ENCODE results near the gene SLC30A10.
"Not testable (repeated sequence)": the region's sequence is repeated elsewhere in the genome, so short reads cannot be mapped to it uniquely, and the experiment has no call there.

SLC30A10 gene

DNA sequence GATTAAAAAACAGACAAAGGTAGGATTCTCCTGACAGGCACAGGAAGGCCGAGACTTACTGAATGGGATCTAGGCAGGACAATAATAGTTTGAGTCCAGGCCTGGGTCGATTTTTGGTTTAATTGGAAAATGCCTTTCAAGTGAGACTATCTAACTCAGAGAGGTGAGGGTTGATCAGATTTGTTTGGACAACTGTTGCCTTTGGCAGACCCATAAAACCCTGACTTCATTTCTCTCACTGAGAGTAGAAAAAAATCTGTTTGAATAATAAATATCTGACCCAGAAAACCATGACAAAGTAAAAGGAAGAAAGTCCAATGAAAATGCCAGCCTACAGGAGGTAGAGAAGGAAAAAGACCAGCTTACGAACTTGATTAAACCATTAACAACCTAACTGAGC lies 12.3 kb upstream of the SLC30A10 start:
- no peak for DNase-seq
- TF ChIP-seq, protein P1, sequence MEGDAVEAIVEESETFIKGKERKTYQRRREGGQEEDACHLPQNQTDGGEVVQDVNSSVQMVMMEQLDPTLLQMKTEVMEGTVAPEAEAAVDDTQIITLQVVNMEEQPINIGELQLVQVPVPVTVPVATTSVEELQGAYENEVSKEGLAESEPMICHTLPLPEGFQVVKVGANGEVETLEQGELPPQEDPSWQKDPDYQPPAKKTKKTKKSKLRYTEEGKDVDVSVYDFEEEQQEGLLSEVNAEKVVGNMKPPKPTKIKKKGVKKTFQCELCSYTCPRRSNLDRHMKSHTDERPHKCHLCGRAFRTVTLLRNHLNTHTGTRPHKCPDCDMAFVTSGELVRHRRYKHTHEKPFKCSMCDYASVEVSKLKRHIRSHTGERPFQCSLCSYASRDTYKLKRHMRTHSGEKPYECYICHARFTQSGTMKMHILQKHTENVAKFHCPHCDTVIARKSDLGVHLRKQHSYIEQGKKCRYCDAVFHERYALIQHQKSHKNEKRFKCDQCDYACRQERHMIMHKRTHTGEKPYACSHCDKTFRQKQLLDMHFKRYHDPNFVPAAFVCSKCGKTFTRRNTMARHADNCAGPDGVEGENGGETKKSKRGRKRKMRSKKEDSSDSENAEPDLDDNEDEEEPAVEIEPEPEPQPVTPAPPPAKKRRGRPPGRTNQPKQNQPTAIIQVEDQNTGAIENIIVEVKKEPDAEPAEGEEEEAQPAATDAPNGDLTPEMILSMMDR (IDR thresholded peaks at IDR 0.05), result no peak
- Histone ChIP-seq H3K27me3 (peaks cover 0 to 4% of the 10 kb centered on the region in 2 donors), H3K9me3 (no peaks in the 10 kb centered on the region), H3K27ac (no peak overlapping the region), H3K4me3 (no peak overlapping the region), H3K4me1 (no peaks in the 10 kb centered on the region), H3K36me3 (no peaks in the 10 kb centered on the region)
- intact Hi-C loops (cut with DNase I; ENCODE audit: low total_unique reads), result no loop called here

DNA sequence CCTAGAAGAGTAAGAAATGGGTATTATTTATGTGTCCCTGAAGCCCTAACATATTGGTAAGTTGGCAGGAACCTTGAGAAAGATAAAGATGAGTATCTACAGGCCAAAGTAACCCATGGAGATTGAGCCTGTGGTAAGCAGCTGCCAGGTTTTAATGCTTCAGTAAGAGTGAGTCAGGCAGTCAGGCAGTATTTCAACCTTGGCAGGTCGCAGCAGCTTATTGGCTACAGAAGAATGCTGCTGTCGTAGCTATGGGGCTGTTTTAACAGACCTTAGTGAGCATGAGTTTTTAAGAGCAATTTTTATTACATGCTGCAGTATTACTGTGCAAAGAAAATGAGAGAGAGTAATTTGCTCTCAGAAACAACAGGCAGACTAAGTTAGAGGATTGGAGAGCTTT lies 10.3 kb upstream of the SLC30A10 start:
- TF ChIP-seq, protein P1 (IDR thresholded peaks at IDR 0.05), result no peak
- no peak for DNase-seq

DNA sequence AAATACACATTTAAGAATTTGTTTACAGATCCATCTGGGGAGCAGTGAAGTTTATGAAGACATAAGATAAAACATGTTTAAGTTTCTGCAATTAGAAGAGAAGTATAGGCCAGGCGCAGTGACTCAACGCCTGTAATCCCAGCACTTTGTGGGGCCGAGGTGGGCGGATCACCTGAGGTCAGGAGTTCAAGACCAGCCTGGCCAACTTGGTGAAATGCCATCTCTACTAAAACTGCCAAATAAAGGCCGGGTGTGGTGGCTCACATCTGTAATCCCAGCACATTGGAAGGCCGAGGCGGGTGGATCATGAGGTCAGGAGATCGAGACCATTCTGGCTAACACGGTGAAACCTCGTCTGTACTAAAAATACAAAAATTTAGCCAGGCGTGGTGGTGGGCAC lies 5.4 kb upstream of the SLC30A10 start:
- H3K9me3 ChIP-seq; H3K36me3 ChIP-seq; H3K27me3 ChIP-seq; DNase-seq; intact Hi-C loops (cut with DNase I; ENCODE audit: low total_unique reads); H3K4me3 ChIP-seq; H3K27ac ChIP-seq; H3K4me1 ChIP-seq: not testable (repeated sequence)

More for the DNA sequence above, 10.3 kb upstream of the SLC30A10 start:
- Histone ChIP-seq H3K4me3 (no peak overlapping the region), H3K27ac (no peak overlapping the region), H3K27me3 (peaks cover 0 to 4% of the 10 kb centered on the region in 2 donors), H3K36me3 (no peaks in the 10 kb centered on the region), H3K4me1 (no peaks in the 10 kb centered on the region), H3K9me3 (no peaks in the 10 kb centered on the region)
- intact Hi-C loops (cut with DNase I; ENCODE audit: low total_unique reads), result no loop called here

DNA sequence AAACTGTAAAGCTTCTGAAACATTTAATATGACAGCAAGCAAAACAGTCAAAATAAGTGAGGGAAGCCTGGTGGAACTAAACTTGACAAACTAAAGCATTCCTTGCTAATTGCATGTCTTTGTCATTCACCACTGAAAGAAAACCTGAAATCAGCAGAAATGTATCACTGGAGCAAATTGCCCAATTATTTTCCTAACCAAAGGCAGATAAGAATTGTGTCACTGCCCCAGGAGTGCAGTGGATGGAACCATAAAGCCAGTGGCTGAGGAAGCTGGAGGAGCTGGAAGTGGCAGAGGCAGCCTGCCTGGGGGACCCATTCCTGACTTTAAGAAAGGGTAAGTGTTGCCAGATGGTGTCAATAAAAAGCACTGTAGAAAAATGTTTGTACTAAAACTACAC lies 2.7 kb upstream of the SLC30A10 start:
- H3K27me3 ChIP-seq, result peaks cover 0 to 28% of the 10 kb centered on the region in 2 donors
- H3K4me3 ChIP-seq, result no peak overlapping the region
- peaks cover 0 to 12% (median 12%) of the 10 kb centered on the region in 4 donors for H3K4me1 ChIP-seq
- H3K36me3 ChIP-seq, result no peaks in the 10 kb centered on the region
- no peak for DNase-seq
- TF ChIP-seq, protein P1 (IDR thresholded peaks at IDR 0.05), result no peak
- H3K9me3 ChIP-seq, result no peaks in the 10 kb centered on the region
- intact Hi-C loops (cut with DNase I; ENCODE audit: low total_unique reads), result no loop called here
- H3K27ac ChIP-seq, result no peak overlapping the region

DNA sequence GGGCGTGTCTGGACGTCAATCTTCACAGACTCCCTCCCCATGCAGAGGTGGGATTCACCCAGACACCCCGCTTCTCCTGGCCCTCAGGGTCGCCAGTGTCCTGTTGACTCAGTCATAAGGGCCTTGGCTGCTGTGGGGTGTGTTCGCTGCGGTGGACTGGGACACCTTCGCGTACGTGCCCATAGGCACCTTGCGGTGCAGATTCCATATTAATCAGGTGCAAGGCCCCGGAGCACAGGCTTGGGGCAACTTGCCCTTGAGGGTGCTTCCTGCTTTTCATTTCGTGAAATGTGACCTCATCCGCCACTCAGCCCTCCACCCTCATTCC lies 398 bp upstream of the SLC30A10 start:
- TF ChIP-seq, protein P1 (IDR thresholded peaks at IDR 0.05), result no peak
- H3K4me1 ChIP-seq, result peaks cover 0 to 12% (median 12%) of the 10 kb centered on the region in 4 donors
- no peaks in the 10 kb centered on the region for H3K36me3 ChIP-seq
- DNase-seq, result no peak
- intact Hi-C loops (cut with DNase I; ENCODE audit: low total_unique reads), result no loop called here
- no peak overlapping the region for H3K27ac ChIP-seq
- peak overlapping the region in 1 of 2 donors; percentile 46 for H3K4me3 ChIP-seq
- no peaks in the 10 kb centered on the region for H3K9me3 ChIP-seq
- H3K27me3 ChIP-seq, result peaks cover 0 to 28% of the 10 kb centered on the region in 2 donors

DNA sequence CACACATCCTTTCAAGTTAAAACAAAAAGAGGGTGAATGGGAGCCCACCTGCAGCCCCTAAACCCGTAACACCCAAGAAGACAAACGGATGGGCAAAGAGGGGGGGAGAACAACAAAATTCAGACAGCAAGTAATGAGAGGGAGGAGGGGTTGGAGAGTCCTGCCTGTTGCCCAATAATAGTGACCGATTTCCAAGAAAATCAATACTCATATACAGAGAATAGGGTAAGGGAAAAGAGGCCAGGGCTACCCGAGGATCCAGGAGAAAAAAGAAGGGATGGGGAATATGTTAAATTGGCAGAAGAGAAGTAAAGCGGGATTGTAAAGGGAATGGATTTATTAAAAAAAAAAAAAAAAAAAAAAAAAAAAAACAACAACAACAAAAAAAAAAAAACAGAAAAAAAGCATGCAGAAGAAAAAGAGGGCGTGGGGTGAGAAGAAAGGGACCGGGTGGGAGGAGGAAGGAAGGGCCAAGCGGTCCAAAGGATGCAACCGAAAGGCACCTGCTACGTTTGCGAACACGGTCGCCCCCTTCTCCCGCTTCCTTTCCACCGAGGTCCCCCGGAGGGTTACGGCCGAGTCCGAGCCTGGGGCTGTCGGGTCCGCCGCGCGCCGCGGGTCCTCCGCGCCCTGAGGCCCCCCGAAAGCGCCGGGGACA lies 930 bp downstream of the SLC30A10 start:
- Histone ChIP-seq H3K9me3 (no peaks in the 10 kb centered on the region), H3K4me3 (peak overlapping the region; percentile 25 to 46), H3K27ac (no peak overlapping the region), H3K36me3 (no peaks in the 10 kb centered on the region), H3K27me3 (peaks cover 0 to 28% of the 10 kb centered on the region in 2 donors), H3K4me1 (peaks cover 0 to 12% (median 12%) of the 10 kb centered on the region in 4 donors)
- no peak for DNase-seq
- intact Hi-C loops (cut with DNase I; ENCODE audit: low total_unique reads), result no loop called here
- TF ChIP-seq, protein P1 (IDR thresholded peaks at IDR 0.05), result no peak
